Hypothalamus (tissue), 51 donors: ENCODE results near the gene SCARF2.
"Not testable (repeated sequence)": the region's sequence is repeated elsewhere in the genome, so short reads cannot be mapped to it uniquely, and the experiment has no call there.

Experiments
- DNase-seq, 51 donors: peaks; one replicate each; lab custom pipeline; 2025; lab: John Stamatoyannopoulos, UW

Gene SCARF2, protein sequence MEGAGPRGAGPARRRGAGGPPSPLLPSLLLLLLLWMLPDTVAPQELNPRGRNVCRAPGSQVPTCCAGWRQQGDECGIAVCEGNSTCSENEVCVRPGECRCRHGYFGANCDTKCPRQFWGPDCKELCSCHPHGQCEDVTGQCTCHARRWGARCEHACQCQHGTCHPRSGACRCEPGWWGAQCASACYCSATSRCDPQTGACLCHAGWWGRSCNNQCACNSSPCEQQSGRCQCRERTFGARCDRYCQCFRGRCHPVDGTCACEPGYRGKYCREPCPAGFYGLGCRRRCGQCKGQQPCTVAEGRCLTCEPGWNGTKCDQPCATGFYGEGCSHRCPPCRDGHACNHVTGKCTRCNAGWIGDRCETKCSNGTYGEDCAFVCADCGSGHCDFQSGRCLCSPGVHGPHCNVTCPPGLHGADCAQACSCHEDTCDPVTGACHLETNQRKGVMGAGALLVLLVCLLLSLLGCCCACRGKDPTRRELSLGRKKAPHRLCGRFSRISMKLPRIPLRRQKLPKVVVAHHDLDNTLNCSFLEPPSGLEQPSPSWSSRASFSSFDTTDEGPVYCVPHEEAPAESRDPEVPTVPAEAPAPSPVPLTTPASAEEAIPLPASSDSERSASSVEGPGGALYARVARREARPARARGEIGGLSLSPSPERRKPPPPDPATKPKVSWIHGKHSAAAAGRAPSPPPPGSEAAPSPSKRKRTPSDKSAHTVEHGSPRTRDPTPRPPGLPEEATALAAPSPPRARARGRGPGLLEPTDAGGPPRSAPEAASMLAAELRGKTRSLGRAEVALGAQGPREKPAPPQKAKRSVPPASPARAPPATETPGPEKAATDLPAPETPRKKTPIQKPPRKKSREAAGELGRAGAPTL

DNA sequence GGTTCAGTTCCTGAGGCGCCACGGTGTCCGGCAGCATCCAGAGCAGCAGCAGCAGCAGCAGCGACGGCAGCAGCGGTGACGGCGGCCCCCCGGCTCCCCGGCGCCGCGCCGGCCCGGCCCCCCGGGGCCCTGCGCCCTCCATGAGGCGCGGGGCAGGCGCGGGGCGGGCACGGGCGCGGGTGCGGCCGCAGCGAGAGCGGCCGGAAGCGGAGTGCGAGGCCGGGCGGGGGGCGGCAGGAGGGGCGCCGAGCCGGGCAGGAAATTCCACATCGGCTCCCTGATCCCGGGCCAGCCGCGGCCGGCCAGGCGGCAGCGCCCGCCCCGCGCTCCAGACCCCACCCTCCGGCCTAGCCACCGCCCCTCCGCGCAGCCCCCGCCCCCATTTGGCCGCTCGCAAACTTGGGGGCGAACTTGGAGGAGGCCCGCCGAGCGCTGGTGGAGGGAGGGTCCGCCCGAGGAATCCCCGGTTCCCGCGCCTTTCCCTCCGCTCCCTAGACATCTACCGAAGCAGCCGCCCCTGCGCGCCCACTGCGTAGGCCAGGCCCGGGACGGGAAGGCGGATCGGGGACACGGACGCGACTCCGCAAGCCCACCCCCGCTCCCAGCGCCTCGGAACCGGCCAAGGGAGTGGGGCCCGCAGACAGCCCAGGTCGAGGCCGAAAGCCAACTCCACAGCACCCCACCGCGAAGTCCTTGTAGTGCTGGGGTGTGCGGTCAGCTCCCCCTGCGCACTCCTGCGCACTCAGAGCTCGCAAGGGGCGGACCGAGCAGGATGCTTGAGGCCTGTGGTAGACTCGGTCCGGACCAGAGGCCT, at the start of gene SCARF2:
Gene SCARF2 (minus strand): TSS at position 213 of the 814 bp plus-strand sequence. CDS start 71 bp downstream, at position 142.
- DNase-seq, result no peak

- DNase-seq, result no peak
Observed at GRCh38 chr22:20486229-20486628, 48.6 kb upstream of the SCARF2 start.

DNA sequence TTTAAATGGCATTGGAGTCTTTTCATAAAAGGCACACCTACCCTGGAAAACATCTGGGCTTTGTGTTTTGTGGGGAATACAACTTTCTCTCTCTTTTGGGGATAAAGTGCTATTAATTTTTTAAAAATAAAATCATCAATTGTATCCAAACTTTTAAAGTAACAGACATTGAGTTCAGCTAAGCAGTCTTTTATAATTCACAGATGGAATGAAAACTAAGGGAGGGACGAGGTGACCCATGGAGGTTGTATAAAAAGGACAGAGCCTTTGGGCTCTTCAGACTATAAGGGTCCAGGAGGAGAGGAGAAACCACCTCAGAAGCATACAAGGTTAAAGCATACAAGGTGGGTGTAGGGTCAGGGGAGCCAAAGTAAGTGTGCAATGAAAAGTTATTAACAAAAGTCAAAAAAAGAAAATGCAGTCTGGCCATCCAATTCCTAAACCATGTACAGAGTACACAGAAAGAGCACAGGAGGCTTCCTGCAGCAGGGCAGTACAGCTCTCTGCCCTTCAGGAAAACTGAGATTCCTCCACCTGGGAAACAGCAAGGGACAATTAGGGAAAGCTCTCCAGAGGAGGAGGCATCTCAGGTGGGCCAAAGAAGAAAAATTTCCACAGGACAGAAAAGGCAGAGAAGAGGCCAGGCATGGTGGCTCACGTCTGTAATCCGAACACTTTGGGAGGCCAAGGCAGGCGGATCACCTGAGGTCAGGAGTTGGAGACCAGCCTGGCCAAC, 47.5 kb upstream of the SCARF2 start:
- DNase-seq, result no peak

DNA sequence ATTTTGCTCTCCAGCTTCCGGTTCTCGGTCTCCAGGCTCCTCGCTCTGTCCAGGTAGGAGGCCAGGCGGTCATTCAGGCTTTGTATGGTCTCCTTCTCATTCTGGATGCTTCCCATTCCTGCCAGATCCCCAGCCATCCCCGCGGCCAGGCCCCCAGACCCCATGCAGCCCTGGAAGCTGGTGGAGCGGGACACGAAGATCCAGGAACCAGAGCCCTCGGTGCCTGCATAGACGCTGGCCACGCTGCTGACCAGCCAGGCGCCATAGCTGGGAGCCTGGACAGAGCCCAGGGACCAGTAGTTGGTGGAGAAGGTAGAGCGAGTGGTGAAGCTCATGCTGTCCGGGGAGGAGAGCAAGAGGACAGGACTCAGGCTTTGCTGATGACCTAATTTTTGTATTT, 46.1 kb upstream of the SCARF2 start:
- DNase-seq, result no peak

- not testable (repeated sequence) for DNase-seq
Observed at GRCh38 chr22:20483143-20483506, 45.5 kb upstream of the SCARF2 start.

DNA sequence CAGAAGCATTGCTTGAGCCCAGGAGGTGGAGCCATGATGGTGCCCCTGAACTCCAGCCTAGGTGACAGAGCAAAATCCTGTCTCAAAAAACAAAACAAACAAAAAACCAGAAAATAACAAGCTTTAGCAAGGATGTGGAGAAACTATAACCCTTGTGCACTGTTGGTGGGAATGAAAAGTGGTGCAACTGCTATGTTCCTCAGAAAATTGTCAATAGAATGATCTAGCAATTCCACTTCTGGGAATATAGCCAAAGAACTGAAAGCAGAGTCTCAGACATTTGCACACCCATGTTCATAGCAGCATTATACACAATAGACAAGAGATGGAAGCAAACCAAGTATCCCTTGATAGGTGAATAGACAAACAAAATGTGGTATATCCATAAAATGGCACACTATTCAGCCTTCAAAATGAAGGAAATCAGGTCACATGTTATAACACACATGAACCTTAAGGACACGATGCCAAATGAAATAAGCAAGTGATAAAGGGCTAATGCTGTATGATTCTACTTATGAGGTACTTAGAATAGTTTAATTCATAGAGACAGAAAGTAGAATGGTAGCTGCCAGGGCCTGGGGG, 42.1 kb upstream of the SCARF2 start:
- DNase-seq, result no peak

- DNase-seq, result not testable (repeated sequence)
Observed at GRCh38 chr22:20478059-20478458, 40.4 kb upstream of the SCARF2 start.

DNA sequence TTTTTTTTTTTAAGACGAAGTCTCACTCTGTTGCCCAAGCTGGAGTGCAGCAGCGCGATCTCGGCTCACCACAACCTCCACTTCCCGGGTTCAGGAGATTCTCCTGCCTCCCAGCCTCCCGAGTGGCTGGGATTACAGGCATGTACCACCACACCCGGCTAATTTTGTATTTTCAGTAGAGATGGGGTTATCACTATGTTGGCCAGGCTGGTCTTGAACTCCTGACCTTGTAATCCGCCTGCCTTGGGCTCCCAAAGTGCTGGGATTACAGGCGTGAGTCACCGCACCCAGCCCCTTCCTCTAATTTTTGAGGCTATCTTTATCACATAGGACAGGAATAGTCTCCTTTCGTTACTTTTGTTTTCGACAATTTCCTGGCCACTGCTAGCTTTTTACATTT, 37.9 kb upstream of the SCARF2 start:
- not testable (repeated sequence) for DNase-seq

DNA sequence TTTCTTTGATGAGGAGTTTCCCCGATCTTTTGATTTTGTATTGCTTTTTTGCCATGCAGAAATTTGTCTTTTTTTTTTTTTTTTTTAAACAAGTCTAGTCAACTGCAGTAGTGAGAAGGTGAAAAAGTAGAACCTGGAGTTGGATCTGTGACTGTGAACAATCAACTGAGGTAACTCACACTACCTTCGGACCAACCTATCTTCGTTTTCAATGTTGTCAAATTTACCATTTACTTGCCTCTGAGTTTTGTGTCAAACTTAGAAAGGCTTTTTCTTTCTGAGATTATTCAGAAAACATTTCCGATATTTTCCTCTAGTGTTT, 37.5 kb upstream of the SCARF2 start:
- no peak for DNase-seq

DNA sequence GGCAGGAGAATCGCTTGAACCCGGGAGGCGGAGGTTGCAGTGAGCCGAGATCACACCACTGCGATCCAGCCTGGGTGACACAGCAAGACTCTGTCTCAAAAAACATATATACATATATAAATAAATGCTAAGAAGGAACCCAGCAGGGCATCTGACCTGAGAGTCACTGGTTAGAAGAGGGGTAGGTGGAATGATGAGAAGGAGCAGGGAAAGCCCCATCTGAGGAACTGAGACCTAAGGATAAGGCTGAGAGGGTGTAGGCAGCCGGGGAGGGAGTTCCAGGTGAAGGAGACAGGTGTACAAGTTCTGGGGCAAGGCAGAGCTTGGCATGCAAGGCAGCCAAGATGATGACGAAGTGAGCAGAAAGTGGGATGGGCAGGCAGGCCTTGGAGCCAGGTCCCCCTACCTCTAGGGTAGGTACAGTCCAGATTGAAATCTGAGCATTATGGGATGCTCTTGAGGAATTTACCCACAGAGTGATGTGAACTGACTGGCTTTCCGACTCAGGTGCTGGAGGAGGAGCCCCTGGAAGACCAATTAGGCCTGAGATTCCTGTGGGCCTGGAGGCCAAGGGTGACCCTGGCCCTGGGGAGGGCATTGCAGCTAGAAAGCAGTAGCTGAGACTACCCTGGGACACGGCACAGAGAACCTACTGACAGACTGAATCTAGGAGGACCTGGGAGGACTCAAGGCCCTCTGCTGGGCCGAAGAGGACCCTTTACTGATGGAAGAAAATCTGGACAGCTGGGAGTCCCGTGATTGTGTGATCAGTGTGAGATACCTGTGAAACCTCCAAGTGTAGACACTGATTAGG, 35.2 kb upstream of the SCARF2 start:
- no peak for DNase-seq

DNA sequence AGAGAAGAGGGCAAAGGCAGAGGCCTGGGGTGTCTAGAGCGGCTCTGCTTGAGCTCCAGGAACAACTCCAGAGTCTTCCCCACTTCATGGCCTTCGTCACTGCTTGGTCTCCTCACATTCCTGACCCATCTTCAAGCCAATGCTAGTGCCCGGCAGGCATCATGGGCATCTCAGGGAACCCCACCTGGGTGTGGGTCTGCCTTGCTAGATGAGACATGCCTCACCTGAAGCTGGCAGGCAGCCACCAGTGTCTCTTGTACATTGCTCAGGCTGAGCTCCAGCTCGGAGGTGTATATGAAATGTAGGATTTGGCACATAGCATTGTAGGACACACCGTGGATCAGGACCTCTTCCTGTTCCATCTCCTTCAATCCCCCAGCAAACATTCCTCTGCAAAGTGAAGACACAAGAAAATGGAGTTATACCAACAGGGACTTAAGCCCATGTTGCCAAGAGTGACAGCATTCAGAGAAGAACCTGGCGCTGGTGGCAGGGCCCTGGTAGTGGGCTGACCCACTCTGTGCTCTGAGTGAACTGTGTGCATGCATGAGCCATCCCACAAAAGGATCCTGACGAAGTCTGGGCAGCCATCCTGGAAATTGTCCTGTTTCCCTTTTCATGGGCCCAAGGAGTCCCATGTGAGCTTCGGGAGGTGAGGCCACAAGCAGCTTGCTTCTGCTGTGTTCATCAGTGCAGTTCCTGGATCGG, 33.7 kb upstream of the SCARF2 start:
- peak in 2 of 51 donors; percentile 3 to 11 for DNase-seq

DNA sequence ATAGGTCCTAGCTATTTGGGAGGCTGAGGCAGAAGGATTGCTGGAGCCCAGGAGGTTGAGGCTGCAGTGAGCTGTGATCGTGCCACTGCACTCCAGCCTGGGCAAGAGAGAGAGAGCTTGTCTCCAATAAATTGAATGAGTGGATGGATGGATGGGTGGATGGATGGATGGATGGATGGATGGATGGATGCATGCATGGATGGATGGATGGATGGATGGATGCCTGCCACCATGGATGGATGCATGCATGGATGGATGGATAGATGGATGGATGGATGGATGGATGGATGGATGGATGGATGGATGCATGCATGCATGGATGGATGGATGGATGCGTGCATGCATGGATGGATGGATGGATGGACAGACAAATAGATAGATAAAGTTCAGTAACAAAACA, 32.9 kb upstream of the SCARF2 start:
- DNase-seq, result not testable (repeated sequence)

GRCh38 chr22:20469110-20469868, 31.7 kb upstream of the SCARF2 start:
- peak in 1 of 51 donors; percentile 32 for DNase-seq

DNA sequence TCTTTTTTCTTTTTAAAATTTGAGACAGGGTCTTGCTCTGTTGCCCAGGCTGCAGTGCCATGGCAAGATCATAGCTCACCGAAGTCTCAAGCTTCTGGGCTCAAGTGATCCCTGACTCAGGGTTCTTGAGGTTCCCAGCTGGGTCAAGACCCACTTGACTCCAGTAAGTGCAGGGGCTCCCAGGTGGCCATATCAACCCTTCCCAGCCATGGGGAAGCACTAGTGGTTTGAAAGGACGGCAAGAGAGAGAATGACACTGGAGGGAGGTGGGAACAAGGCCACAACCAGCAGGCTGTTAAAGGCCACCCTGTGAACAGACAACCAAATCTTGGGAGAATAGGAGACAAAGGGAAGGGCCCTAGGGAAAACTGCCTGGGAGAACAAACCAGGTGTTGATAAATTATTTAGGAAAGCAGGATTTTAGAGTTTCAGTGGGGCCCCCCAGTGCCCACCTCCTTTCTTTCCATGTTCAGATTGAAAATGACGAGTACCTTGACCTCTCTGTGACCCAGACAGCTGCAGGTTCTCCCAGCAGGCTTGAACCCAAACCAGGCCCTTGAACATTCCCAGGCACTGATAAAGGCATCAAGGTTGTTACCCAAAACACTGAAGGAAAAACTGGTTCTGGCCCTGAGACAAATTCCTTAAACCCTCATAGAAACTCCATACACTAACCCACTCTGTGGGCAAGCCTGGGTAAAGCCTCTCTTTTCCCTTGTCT, 29.2 kb upstream of the SCARF2 start:
- no peak for DNase-seq

- DNase-seq, result no peak
Observed at GRCh38 chr22:20465759-20466077, 28.1 kb upstream of the SCARF2 start.

GRCh38 chr22:20464912-20465758, 27.5 kb upstream of the SCARF2 start:
- DNase-seq, result no peak
